GM18861 (cell line): ENCODE measurements around the gene CHRNA1.

ENCODE experiments used
- ATAC-seq: cut with Tn5 transposase; IDR thresholded peaks from one replicate; pipeline ENCODE4 v1.9.1; 2021; ENCODE audit not compliant: unreplicated experiment

Gene CHRNA1

GRCh38 chr2:174764280-174765255 lies at the start of gene CHRNA1:
Gene CHRNA1 (minus strand): TSS chr2:174764472. CDS start chr2:174764394, 78 bp downstream.
- ATAC-seq: peak; percentile 62

GRCh38 chr2:174812037-174812436 lies 47.8 kb upstream of the CHRNA1 start:
- no peak for ATAC-seq

- no peak for ATAC-seq
Observed at GRCh38 chr2:174807931-174808330, 43.7 kb upstream of the CHRNA1 start.

GRCh38 chr2:174805803-174806202 lies 41.5 kb upstream of the CHRNA1 start:
- no peak for ATAC-seq

- no peak for ATAC-seq
Observed at GRCh38 chr2:174802459-174802858, 38.2 kb upstream of the CHRNA1 start.

GRCh38 chr2:174800436-174801205 lies 36.3 kb upstream of the CHRNA1 start:
- ATAC-seq: no peak

GRCh38 chr2:174798801-174799200 lies 34.5 kb upstream of the CHRNA1 start:
- ATAC-seq: no peak

- ATAC-seq: no peak
Observed at GRCh38 chr2:174797781-174798276, 33.6 kb upstream of the CHRNA1 start.

GRCh38 chr2:174796319-174796771 lies 32.1 kb upstream of the CHRNA1 start:
- no peak for ATAC-seq

GRCh38 chr2:174794851-174795374 lies 30.6 kb upstream of the CHRNA1 start:
- ATAC-seq: no peak

- no peak for ATAC-seq
Observed at GRCh38 chr2:174792309-174793025, 28.2 kb upstream of the CHRNA1 start.

GRCh38 chr2:174791746-174792280 lies 27.5 kb upstream of the CHRNA1 start:
- no peak for ATAC-seq

- no peak for ATAC-seq
Observed at GRCh38 chr2:174791020-174791419, 26.7 kb upstream of the CHRNA1 start.

- no peak for ATAC-seq
Observed at GRCh38 chr2:174789001-174789400, 24.7 kb upstream of the CHRNA1 start.

- ATAC-seq: no peak
Observed at GRCh38 chr2:174788291-174788929, 24.1 kb upstream of the CHRNA1 start.

- no peak for ATAC-seq
Observed at GRCh38 chr2:174787487-174788205, 23.4 kb upstream of the CHRNA1 start.

GRCh38 chr2:174786066-174786725 lies 21.9 kb upstream of the CHRNA1 start:
- ATAC-seq: no peak

- no peak for ATAC-seq
Observed at GRCh38 chr2:174785481-174785880, 21.2 kb upstream of the CHRNA1 start.

GRCh38 chr2:174784909-174785308 lies 20.6 kb upstream of the CHRNA1 start:
- no peak for ATAC-seq
